Fibroblast of lung (primary cell): Measurements from ENCODE around the gene BSND. TPM values are rescaled to one million over a fixed set of nuclear protein-coding genes. Genes with fewer than 3 reads are reported as not detected.

Source experiments
- DNase-seq, 2 donors: peaks; one replicate each; pipeline versions ENCODE4 v3.0.0 to v3.0.0-alpha.2; 2010; ENCODE audit warnings: low read depth in 2 of 2
- H2AFZ ChIP-seq: 2 replicates; pipeline ENCODE4 v1.5.1; 2012; ENCODE audit warnings: low read length, control low read depth, inconsistent platforms
- H3K27ac ChIP-seq: 2 replicates; pipeline ENCODE4 v1.5.1; 2011; ENCODE audit warnings: low read length, control low read depth; ENCODE audit not compliant: insufficient read depth
- H3K27me3 ChIP-seq: 2 replicates; pipeline ENCODE4 v1.5.1; 2011; ENCODE audit warnings: mild to moderate bottlenecking, low read length; ENCODE audit not compliant: control insufficient read depth, insufficient read depth
- H3K36me3 ChIP-seq: 2 replicates; pipeline ENCODE4 v1.5.1; 2011; ENCODE audit warnings: low read length; ENCODE audit not compliant: control insufficient read depth, insufficient read depth
- H3K4me1 ChIP-seq: 2 replicates; pipeline ENCODE4 v1.5.1; 2011; ENCODE audit warnings: low read length; ENCODE audit not compliant: control insufficient read depth, insufficient read depth; ENCODE audit errors: extremely low read depth
- H3K4me2 ChIP-seq: 2 replicates; pipeline ENCODE4 v1.5.1; 2011; ENCODE audit warnings: low read length, control low read depth; ENCODE audit not compliant: insufficient read depth; ENCODE audit errors: extremely low read depth
- H3K4me3 ChIP-seq, 4 experiments: fragments of 200-600 bp in 1 of 4; sonication (generic) in 1 of 4; replicated peaks in 1 of 4; 2 replicates each; pipeline ENCODE4 v1.5.1; 2011 to 2016; ENCODE audit warnings: low read length in 4 of 4, low read depth in 3 of 4, mild to moderate bottlenecking in 3 of 4, control low read depth in 2 of 4, inconsistent platforms in 1 of 4, mixed read lengths in 1 of 4; ENCODE audit not compliant: insufficient read depth in 1 of 4; ENCODE audit errors: control extremely low read depth in 1 of 4
- H3K79me2 ChIP-seq: 2 replicates; pipeline ENCODE4 v1.5.1; 2012; ENCODE audit warnings: mild to moderate bottlenecking, low read length, inconsistent platforms; ENCODE audit not compliant: control insufficient read depth, insufficient read depth
- H3K9ac ChIP-seq: 2 replicates; pipeline ENCODE4 v1.5.1; 2011; ENCODE audit warnings: mild to moderate bottlenecking, low read length, control low read depth; ENCODE audit not compliant: insufficient read depth
- H3K9me3 ChIP-seq: 2 replicates; pipeline ENCODE4 v1.5.1; 2012; ENCODE audit warnings: low read depth, low read length; ENCODE audit not compliant: control insufficient read depth, insufficient read depth
- H4K20me1 ChIP-seq: 2 replicates; pipeline ENCODE4 v1.5.1; 2011; ENCODE audit warnings: low read length; ENCODE audit not compliant: control insufficient read depth, insufficient read depth; ENCODE audit errors: extremely low read depth
- EZH2 ChIP-seq: IDR thresholded peaks from 2 replicates; pipeline ENCODE4 v1.5.1; 2012; ENCODE audit warnings: low read length, control low read depth, mild to moderate bottlenecking; ENCODE audit errors: missing control alignments
- polyA plus RNA-seq, 2 donors: library from polyadenylated mRNA; depleted of rRNA in 1 of 2; stranded (reverse) in 1 of 2; unstranded in 1 of 2; fragments of >200 nt; gene quantifications; 2 replicates each; pipeline ENCODE4 v1.2.1, GENCODE V29; 2011 to 2012; ENCODE audit warnings: missing spikeins in 1 of 2
- total RNA-seq: library from RNA; depleted of rRNA; stranded (reverse); fragments of >200 nt; gene quantifications from 2 replicates; pipeline ENCODE4 v1.2.1, GENCODE V29; 2014
- TF ChIP-seq, protein P1 (sequence below), 2 donors: IDR thresholded peaks in 1 of 2; conservative IDR thresholded peaks in 1 of 2; 1 replicate in 1 of 2; 2 replicates in 1 of 2; pipeline ENCODE4 v1.5.1; 2011 to 2012; ENCODE audit warnings: low read length in 2 of 2, control low read depth in 1 of 2, inconsistent platforms in 1 of 2, low read depth in 1 of 2, mild to moderate bottlenecking in 1 of 2

BSND gene
- total and polyA plus RNA-seq, 2 donors (not counting 1 experiment from before 2014, with no cell fraction given): not detected

DNA sequence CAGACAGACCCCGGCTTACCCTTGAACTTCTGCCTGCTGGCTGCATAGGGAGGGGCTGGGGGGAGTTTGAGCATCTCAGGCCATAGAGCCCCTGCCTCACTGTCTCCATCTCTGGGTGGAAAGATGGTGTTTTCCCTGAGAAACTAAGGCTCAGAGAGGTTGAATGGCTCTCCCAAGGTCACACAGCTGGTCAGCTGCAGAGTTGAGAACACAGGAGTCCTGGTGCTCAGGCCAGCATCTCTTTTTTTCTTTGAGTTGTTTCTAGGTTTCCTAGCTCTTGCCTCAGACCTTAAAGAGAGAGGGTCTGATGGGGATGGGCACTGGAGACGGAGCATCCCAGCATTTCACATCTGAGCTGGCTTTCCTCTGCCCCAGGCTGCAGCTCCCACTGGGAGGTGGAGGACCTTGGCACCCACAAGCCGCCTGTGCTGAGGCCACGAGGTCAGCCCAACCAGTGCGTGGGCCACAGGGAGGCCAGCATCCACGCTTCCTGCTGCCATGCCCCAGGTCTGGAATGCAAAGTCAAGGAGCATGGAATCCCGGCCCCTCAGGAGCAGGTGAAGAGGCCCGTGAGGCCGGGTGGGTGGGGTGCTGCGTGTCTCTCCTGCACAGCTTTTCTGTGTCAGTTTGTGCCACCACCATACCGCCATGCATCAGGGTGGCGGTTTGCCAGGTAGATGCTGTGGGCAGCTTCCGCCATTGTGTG lies 62.4 kb downstream of the BSND start:
- TF ChIP-seq, protein P1, sequence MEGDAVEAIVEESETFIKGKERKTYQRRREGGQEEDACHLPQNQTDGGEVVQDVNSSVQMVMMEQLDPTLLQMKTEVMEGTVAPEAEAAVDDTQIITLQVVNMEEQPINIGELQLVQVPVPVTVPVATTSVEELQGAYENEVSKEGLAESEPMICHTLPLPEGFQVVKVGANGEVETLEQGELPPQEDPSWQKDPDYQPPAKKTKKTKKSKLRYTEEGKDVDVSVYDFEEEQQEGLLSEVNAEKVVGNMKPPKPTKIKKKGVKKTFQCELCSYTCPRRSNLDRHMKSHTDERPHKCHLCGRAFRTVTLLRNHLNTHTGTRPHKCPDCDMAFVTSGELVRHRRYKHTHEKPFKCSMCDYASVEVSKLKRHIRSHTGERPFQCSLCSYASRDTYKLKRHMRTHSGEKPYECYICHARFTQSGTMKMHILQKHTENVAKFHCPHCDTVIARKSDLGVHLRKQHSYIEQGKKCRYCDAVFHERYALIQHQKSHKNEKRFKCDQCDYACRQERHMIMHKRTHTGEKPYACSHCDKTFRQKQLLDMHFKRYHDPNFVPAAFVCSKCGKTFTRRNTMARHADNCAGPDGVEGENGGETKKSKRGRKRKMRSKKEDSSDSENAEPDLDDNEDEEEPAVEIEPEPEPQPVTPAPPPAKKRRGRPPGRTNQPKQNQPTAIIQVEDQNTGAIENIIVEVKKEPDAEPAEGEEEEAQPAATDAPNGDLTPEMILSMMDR (conservative IDR thresholded peaks at IDR 0.05 in 1 of 2, IDR thresholded peaks at IDR 0.05 in 1 of 2; ENCODE audit: low read depth in 1 of 2, low read length in 2 of 2): no peak
- no peak for TF ChIP-seq EZH2
- no peak for DNase-seq
- no peak overlapping the region for H3K27ac ChIP-seq
- H3K79me2 ChIP-seq: no peaks in the 10 kb centered on the region
- H2AFZ ChIP-seq: no peak overlapping the region
- H3K27me3 ChIP-seq: peaks cover 2% of the 10 kb centered on the region
- H3K4me1 ChIP-seq: no peaks in the 10 kb centered on the region
- no peak overlapping the region for H3K9ac ChIP-seq
- no peak overlapping the region for H3K4me3 ChIP-seq
- no peak overlapping the region for H3K4me2 ChIP-seq
- no peaks in the 10 kb centered on the region for H4K20me1 ChIP-seq
- no peaks in the 10 kb centered on the region for H3K36me3 ChIP-seq
- H3K9me3 ChIP-seq: no peaks in the 10 kb centered on the region

Other genes with a start within 250 kb of the BSND start
- 4.4 and 5.4 TPM in 2 replicates for gene PARS2, start 234.4 kb upstream of the BSND start, total RNA-seq
- gene PARS2, start 234.4 kb upstream of the BSND start, polyA plus RNA-seq: 3.4 TPM in 2 replicates
- not detected in 2 replicates for gene TTC22, start 197.6 kb upstream of the BSND start, total RNA-seq
- gene TTC22, start 197.6 kb upstream of the BSND start, polyA plus RNA-seq: not detected in 2 replicates
- gene DHCR24, start 111.7 kb upstream of the BSND start, total RNA-seq: 98.9 and 329 TPM in 2 replicates
- 217 and 314 TPM in 2 replicates for gene DHCR24, start 111.7 kb upstream of the BSND start, polyA plus RNA-seq
- not detected in 2 replicates for gene TMEM61, start 18.3 kb upstream of the BSND start, total RNA-seq
- gene TMEM61, start 18.3 kb upstream of the BSND start, polyA plus RNA-seq: not detected in 2 replicates
- gene PCSK9, start 40.6 kb downstream of the BSND start, total RNA-seq: 1.0 and 2.0 TPM in 2 replicates
- 0.61 and 0.70 TPM in 2 replicates for gene PCSK9, start 40.6 kb downstream of the BSND start, polyA plus RNA-seq
- gene USP24, start 216.4 kb downstream of the BSND start, total RNA-seq: 39.3 and 63.9 TPM in 2 replicates
- gene USP24, start 216.4 kb downstream of the BSND start, polyA plus RNA-seq: 16.4 and 17.5 TPM in 2 replicates